ENCODE results near the gene VAMP8.

VAMP8 gene

GRCh38 chr2:85550486-85550885 lies 26.9 kb upstream of the VAMP8 start:
- TF ChIP-seq POLR2AphosphoS5 (IDR thresholded peaks at IDR 0.05; ENCODE audit: low read depth, low read length) (no peak), FOXP2 (optimal IDR thresholded peaks at IDR 0.05; ENCODE audit: borderline replicate concordance, extremely low read depth, extremely low read length, insufficient read depth) (no peak), TAF1 (IDR thresholded peaks at IDR 0.05; ENCODE audit: borderline replicate concordance, insufficient read depth, low read length) (no peak), REST (IDR thresholded peaks at IDR 0.05; ENCODE audit: insufficient read depth in 1 of 2, low read depth in 2 of 2, low read length in 2 of 2) (no peak), SIN3A (IDR thresholded peaks at IDR 0.05; ENCODE audit: borderline replicate concordance, insufficient read depth, low read length) (no peak)

GRCh38 chr2:85551698-85552678 lies 25.4 kb upstream of the VAMP8 start:
- TF ChIP-seq TAF1 (IDR thresholded peaks at IDR 0.05; ENCODE audit: borderline replicate concordance, insufficient read depth, low read length) (no peak), REST (IDR thresholded peaks at IDR 0.05; ENCODE audit: insufficient read depth in 1 of 2, low read depth in 2 of 2, low read length in 2 of 2) (no peak), FOXP2 (optimal IDR thresholded peaks at IDR 0.05; ENCODE audit: borderline replicate concordance, extremely low read depth, extremely low read length, insufficient read depth) (no peak), SIN3A (IDR thresholded peaks at IDR 0.05; ENCODE audit: borderline replicate concordance, insufficient read depth, low read length) (no peak), POLR2AphosphoS5 (IDR thresholded peaks at IDR 0.05; ENCODE audit: low read depth, low read length) (no peak)

GRCh38 chr2:85553184-85553583 lies 24.2 kb upstream of the VAMP8 start:
- TF ChIP-seq REST (IDR thresholded peaks at IDR 0.05; ENCODE audit: insufficient read depth in 1 of 2, low read depth in 2 of 2, low read length in 2 of 2): no peak

GRCh38 chr2:85554980-85555612 lies 22.3 kb upstream of the VAMP8 start:
- TF ChIP-seq REST (IDR thresholded peaks at IDR 0.05; ENCODE audit: insufficient read depth in 1 of 2, low read depth in 2 of 2, low read length in 2 of 2): no peak
- TF ChIP-seq FOXP2 (optimal IDR thresholded peaks at IDR 0.05; ENCODE audit: borderline replicate concordance, extremely low read depth, extremely low read length, insufficient read depth): no peak
- TF ChIP-seq POLR2AphosphoS5 (IDR thresholded peaks at IDR 0.05; ENCODE audit: low read depth, low read length): no peak
- TF ChIP-seq SIN3A (IDR thresholded peaks at IDR 0.05; ENCODE audit: borderline replicate concordance, insufficient read depth, low read length): no peak
- no peak for TF ChIP-seq TAF1 (IDR thresholded peaks at IDR 0.05; ENCODE audit: borderline replicate concordance, insufficient read depth, low read length)

All from PFSK-1 (cell line).